GM19035 (cell line): ENCODE measurements around the gene MAN2A2.
A peak's percentile ranks its signal among the peaks of the same experiment; 100 is the strongest.

ENCODE experiments used
- ATAC-seq: cut with Tn5 transposase; IDR thresholded peaks from one replicate; pipeline ENCODE4 v1.9.1; 2021; ENCODE audit not compliant: unreplicated experiment

The MAN2A2 gene

DNA sequence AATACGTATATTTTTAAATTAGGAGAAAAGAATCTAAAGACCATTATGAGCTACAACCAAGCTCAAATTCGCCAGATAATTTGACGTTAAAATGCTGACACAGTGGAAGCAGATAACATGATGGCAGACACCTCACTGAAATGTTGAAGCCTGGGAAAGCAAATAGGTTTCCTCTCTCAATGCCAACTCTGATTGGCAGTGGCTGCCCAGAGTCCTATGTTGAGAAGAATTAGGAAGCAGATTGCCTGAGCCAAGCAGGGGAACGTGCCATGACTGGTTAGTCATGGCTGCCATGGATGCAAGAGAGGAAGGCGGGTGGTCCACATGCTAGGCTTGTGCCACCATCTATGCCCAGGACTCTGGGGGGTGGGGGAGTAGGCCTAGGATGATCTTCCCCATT is 35.2 kb downstream of the MAN2A2 start:
- ATAC-seq: no peak

- ATAC-seq: no peak
Observed at GRCh38 chr15:90939756-90940155, 36.7 kb downstream of the MAN2A2 start.

- ATAC-seq: no peak
Observed at GRCh38 chr15:90941038-90941437, 37.9 kb downstream of the MAN2A2 start.

GRCh38 chr15:90942354-90943120 is 39.4 kb downstream of the MAN2A2 start:
- no peak for ATAC-seq

DNA sequence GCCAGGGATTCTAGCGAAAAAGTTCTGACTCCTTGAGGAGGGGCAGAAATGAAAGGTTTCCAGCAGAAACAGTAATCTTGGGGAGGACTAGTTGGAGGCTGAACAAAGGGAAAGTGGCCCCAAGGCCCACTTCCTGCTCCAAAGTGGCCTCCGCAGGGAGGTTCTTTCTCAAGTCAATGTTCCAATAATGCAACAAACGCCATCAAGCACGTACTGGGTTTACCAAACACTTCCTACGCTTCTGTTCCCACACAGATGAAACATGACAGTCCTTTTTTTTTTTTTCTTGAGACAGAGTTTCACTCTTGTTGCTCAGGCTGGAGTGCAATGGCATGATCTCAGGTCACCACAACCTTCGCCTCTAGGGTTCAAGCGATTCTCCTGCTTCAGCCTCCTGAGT is 42.0 kb downstream of the MAN2A2 start:
- no peak for ATAC-seq

GRCh38 chr15:90946538-90946937 is 43.4 kb downstream of the MAN2A2 start:
- ATAC-seq: no peak

- ATAC-seq: no peak
Observed at GRCh38 chr15:90946941-90947576, 44.0 kb downstream of the MAN2A2 start.

DNA sequence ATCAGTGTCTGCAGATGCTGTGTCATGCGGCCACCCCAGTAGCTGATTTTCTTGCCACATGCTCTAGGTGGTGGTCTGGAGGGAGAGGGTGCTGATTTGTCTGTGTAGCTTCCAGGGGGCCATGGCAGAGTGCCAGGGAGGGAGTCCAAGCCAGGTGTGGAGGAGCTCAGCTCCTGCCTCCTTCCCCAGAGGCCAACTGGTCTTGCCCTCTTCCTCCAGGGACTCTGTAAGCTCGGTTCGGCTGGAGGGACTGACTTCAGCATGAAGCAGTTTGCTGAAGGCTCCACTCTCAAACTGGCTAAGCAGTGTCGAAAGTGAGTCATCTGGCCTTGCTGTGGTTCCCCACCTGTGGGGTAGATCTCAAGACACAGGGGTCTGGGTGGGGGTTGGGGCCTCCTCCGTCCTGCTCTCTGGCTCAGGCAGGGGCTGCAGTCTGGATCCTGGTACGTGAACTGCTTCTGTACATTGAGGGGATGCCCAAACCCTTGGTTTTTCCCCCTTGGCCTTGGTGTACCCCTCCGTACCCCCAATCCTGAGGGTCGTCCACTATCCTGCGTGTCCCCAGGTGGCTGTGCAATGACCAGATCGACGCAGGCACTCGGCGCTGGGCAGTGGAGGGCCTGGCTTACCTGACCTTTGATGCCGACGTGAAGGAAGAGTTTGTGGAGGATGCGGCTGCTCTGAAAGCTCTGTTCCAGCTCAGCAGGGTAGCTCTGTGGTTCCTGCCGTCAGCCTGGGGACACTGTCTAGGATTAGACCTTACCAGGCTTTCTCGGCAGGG is 44.7 kb downstream of the MAN2A2 start:
- ATAC-seq: no peak

GRCh38 chr15:90948506-90948905 is 45.4 kb downstream of the MAN2A2 start:
- no peak for ATAC-seq

- ATAC-seq: no peak
Observed at GRCh38 chr15:90949979-90950675, 47.0 kb downstream of the MAN2A2 start.

DNA sequence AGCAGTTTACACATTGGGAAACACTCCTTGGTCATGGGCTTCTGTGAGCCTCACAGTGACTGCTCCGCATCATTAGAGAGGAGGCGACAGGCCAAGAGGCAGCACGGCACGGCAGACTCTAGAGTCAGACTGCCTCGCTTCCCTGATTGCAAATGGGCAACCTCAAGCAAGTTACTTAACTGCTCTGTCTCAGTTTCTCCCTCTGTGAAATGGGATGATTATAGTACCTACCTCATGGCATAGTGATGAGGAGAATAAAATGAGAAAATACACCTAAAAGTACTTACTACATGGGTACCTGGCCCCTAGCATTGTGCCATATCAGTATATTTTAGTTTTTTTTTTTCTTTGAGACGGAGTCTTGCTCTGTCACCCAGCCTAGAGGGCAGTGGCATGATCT is 47.6 kb downstream of the MAN2A2 start:
- no peak for ATAC-seq

- no peak for ATAC-seq
Observed at GRCh38 chr15:90952901-90953677, 50.0 kb downstream of the MAN2A2 start.

DNA sequence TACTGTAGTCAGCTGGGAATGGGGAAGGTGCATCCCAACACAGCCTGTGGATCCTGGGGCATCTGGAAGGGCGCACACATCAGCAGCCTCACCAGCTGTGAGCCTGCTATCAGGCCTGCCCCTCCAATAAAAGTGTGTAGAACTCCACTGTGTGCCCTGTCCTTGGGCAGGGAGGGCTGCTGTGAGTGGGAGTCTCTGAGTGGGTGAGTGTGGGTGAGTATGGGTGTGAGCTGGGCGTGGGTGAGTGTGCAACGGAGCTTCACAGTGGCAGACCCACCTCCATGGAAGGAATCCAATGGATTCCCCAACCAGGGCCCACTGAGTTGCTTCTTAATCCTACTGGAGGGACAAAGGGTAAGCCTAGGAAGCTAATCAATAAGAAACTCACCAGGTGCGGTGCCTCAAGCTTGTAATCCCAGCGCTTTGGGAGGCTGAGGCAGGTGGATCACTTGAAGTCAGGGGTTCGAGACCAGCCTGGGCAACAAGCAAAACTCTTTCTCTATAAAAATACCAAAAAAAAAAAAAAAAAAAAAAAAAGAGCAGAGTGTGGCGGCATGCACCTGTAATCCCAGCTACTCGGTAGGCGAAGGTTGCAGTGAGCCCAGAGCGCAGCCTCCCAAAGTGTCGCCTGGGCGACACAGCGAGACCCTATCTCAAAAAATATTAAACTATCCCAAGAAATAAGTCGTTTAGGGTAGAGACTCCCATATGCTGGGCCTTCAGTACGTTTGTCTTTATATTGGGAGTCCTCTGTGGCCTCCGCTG is 51.0 kb downstream of the MAN2A2 start:
- no peak for ATAC-seq

GRCh38 chr15:90954712-90955623 is 51.9 kb downstream of the MAN2A2 start, which contains the start of gene RCCD1:
Gene RCCD1 (plus strand): TSS chr15:90954884. CDS start chr15:90956735, 1,851 bp downstream.
- peak; percentile 92 for ATAC-seq

DNA sequence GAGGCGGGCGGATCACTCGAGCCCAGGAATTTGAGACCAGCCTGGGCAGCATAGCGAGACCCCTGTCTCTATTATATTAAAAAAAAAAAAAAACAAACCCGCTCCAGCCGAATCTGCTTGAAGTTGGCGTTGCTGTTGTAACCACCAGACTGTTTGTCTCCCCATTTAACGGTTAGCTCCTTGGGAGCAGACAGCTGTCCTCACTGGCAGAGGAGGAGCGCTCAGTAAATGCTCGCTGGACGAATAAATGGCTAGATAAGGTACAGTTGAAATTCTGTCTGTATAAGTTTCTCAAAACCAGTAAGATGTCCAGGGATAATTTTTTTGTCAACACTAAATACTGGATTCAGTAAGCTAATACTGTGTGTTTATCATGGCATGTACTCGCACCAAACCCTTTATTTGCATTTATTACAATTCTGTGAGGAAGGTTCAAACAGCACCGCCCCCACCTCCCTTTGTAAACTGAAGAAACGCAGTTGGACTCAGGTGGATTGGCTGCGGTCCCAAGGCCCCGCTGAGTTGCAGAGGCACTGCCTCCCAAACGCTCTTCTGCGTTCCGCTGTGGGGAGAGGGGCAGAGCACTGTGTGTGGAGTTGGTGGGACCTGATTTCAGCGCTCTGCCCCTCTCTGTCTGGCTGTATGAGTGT is 52.6 kb downstream of the MAN2A2 start:
- no peak for ATAC-seq

GRCh38 chr15:90956274-90957030 is 53.4 kb downstream of the MAN2A2 start:
- ATAC-seq: no peak

GRCh38 chr15:90957031-90957790 is 54.1 kb downstream of the MAN2A2 start:
- no peak for ATAC-seq
